Sigmoid colon (tissue), 4 donors: ENCODE measurements around the gene MST1.

ENCODE experiments used
- CTCF ChIP-seq, 4 experiments: fragments of 450-650 bp in 3 of 4; fragments of 200-600 bp in 1 of 4; IDR thresholded peaks; one replicate each; pipeline ENCODE4 v1.5.1; 2016 to 2019; ENCODE audit warnings: antibody characterized with exemption in 4 of 4, mild to moderate bottlenecking in 3 of 4, moderate library complexity in 2 of 4
- EP300 ChIP-seq, 4 donors: sonication (generic); formaldehyde crosslinking; IDR thresholded peaks; one replicate each; pipeline ENCODE4 v1.6.1; 2017; ENCODE audit warnings: antibody characterized with exemption in 4 of 4
- POLR2A ChIP-seq, 2 donors: fragments of 450-650 bp; IDR thresholded peaks; one replicate each; pipeline ENCODE4 v1.6.1; 2016; ENCODE audit warnings: antibody characterized with exemption in 2 of 2, mild to moderate bottlenecking in 2 of 2, moderate library complexity in 2 of 2
- POLR2AphosphoS5 ChIP-seq, 4 donors: sonication (generic); formaldehyde crosslinking; IDR thresholded peaks; one replicate each; pipeline ENCODE4 v1.6.1; 2017; ENCODE audit warnings: antibody characterized with exemption in 4 of 4

GRCh38 chr3:49712631-49713317 is 23.5 kb upstream of the MST1 start:
- TF ChIP-seq POLR2AphosphoS5 (IDR thresholded peaks at IDR 0.05) = no peak
- TF ChIP-seq POLR2A (IDR thresholded peaks at IDR 0.05) = no peak
- no peak for TF ChIP-seq CTCF (IDR thresholded peaks at IDR 0.05)
- TF ChIP-seq EP300 (IDR thresholded peaks at IDR 0.05) = no peak
